ENCODE measurements around the gene LARP7.
A peak's percentile ranks its signal among the peaks of the same experiment; 100 is the strongest.
"Not testable (repeated sequence)": the region's sequence is repeated elsewhere in the genome, so short reads cannot be mapped to it uniquely, and the experiment has no call there.

The LARP7 gene

DNA sequence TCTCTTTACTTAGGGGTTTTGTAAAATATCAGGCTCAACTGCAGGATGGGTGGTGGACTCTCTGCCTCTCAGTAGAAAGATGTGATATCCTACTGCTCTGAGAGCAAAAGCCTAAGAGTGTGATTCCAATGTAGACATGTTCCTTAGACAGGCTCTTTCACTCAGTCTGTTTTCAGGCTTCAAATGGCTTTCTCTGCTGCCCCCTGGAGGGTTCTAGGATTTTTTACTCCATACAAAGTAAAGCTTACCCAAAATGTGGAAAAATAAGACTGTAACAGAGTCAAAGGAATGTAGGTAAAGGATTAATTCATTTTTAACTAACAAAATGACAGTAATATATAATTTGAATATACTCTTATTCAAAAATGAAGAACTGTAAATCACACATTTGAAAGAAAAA lies 32.4 kb upstream of the LARP7 start:
- peak; percentile 39 for DNase-seq (ENCODE audit: low read depth)
- no peak overlapping the region for H3K4me3 ChIP-seq (ENCODE audit: low read depth, low read length)
- peak; percentile 57 for TF ChIP-seq CTCF (IDR thresholded peaks at IDR 0.05; ENCODE audit: insufficient read depth, low read depth, low read length, missing control alignments)

- H3K4me3 ChIP-seq (ENCODE audit: low read depth, low read length); DNase-seq (ENCODE audit: low read depth): not testable (repeated sequence)
Observed at GRCh38 chr4:112612814-112613213, 24.1 kb upstream of the LARP7 start.

DNA sequence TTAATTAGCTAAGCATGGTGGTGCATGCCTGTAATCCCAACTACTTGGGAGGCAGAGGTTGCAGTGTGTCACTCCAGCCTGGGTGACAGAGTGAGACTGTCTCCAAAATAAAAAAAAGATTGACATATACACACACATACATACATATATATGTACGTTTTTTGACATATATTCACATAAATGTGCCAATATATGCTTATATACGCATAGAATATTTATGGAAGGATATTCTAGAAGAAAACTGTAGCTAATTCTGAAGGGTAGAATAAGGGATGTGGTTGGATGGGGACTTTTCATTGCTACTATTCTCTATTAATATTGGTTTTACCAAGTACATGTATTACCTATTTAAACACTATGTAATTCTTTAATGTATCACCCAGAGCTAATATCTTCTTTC lies 20.0 kb upstream of the LARP7 start:
- TF ChIP-seq CTCF (IDR thresholded peaks at IDR 0.05; ENCODE audit: insufficient read depth, low read depth, low read length, missing control alignments) = no peak
- DNase-seq (ENCODE audit: low read depth) = no peak

DNA sequence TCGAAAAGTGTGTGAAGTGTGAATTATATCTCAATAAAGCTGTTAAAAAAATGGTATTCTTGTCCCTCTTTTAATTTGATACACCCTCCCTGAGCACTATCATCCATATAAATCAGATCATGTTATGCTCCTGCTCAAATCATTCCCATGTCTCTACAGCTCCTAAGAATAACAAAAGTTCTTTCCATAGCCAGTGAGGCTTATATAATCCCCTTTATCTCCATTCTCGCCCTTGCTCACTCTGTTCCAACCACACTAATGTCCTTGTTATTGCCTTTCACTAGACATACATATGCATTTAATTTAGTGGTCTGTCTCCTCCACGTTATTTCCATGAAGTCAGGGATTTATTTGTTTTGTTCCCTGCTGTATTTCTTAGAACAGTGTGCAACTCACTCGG lies 10.7 kb upstream of the LARP7 start:
- TF ChIP-seq CTCF (IDR thresholded peaks at IDR 0.05; ENCODE audit: insufficient read depth, low read depth, low read length, missing control alignments) = no peak
- no peak overlapping the region for H3K4me3 ChIP-seq (ENCODE audit: low read depth, low read length)
- no peak for DNase-seq (ENCODE audit: low read depth)

More for the DNA sequence above, 20.0 kb upstream of the LARP7 start:
- no peak overlapping the region for H3K4me3 ChIP-seq (ENCODE audit: low read depth, low read length)

DNA sequence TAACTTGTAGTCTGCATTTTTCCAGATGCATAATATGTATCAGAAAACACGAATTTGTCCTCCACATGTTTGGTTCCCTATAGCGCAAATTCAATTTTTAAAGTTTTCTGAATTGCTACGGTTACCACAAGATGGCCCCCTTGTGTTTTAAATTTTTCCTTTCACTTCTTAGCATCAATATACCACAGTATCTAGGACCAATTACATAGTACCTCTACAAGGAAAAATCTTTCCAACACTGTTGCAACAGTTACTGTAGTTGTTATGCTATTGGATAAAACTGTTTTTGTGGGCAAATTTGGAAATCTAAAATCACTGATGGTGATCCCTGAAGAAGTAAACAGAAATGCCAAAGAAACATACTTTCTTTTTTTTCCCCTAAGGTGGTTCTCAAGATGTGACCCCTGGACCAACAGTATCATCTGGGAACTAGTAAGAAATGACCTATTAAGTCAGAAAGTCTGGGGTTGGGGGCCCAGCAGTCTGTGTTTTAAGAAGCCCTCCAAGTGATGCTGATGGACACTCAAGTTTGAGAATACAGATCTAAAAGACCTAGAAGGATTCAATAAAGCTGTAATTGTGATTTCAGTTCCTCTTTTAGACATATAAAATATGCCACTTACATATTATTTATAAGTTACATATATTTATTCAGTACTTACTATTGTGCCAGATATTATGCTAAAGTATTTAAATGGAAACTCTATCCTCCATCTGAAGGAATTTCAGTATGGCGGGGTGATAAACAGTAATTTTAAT lies 3.3 kb upstream of the LARP7 start:
- TF ChIP-seq CTCF (IDR thresholded peaks at IDR 0.05; ENCODE audit: insufficient read depth, low read depth, low read length, missing control alignments) = peak; percentile 40
- peak; percentile 40 for DNase-seq (ENCODE audit: low read depth)
- H3K4me3 ChIP-seq (ENCODE audit: low read depth, low read length) = peak overlapping the region; percentile 15; the same call in 1 of the 2 replicates

GRCh38 chr4:112637552-112637866 lies 566 bp downstream of the LARP7 start:
- TF ChIP-seq CTCF (IDR thresholded peaks at IDR 0.05; ENCODE audit: insufficient read depth, low read depth, low read length, missing control alignments) = no peak
- no peak for DNase-seq (ENCODE audit: low read depth)
- peak overlapping the region; percentile 72 for H3K4me3 ChIP-seq (ENCODE audit: low read depth, low read length)

GRCh38 chr4:112642526-112642925 lies 5.6 kb downstream of the LARP7 start:
- TF ChIP-seq CTCF (IDR thresholded peaks at IDR 0.05; ENCODE audit: insufficient read depth, low read depth, low read length, missing control alignments) = no peak
- H3K4me3 ChIP-seq (ENCODE audit: low read depth, low read length) = no peak overlapping the region
- no peak for DNase-seq (ENCODE audit: low read depth)

DNA sequence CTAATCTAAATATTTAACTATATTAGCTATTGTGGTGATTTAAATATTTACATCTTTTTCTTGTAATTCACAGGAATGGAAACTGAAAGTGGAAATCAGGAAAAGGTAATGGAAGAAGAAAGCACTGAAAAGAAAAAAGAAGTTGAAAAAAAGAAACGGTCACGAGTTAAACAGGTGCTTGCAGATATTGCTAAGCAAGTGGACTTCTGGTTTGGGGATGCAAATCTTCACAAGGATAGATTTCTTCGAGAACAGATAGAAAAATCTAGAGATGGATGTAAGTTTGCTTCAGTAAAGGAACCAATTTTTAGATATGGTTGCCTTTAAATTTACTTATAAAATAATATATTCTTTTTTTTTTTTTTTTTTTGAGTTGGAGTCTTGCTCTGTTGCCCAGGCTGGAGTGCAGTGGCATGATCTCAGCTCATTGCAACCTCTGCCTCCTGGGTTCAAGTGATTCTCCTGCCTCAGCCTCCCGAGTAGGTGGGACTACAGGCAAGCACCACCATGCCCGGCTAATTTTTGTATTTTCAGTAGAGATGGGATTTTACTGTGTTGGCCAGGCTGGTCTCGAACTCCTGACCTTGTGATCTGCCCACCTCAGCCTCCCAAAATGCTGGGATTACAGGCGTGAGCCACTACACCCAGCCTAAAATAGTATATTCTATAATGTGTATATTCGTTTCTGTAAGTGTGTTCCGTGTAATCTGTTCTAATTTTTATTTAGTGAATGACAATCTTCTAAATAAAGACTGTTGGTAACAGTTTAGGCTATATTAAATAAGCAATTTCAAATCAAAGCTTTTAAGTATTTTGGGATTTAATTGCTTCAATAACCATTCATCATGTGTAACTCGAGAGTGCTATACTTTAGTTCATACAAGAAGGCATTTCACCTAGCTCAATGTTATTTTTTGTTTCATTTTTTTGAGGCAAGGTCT lies 7.9 kb downstream of the LARP7 start:
- DNase-seq (ENCODE audit: low read depth); H3K4me3 ChIP-seq (ENCODE audit: low read depth, low read length): not testable (repeated sequence)

All from GM12865 (cell line).